Ishikawa (cell line): ENCODE results near the gene MEDAG.

Source experiments
- CEBPB ChIP-seq: IDR thresholded peaks from 2 replicates; pipeline ENCODE4 v1.6.1; 2012
- CREB1 ChIP-seq: IDR thresholded peaks from 2 replicates; pipeline ENCODE4 v1.6.1; 2012; ENCODE audit warnings: low read depth
- EGR1 ChIP-seq: IDR thresholded peaks from 2 replicates; pipeline ENCODE4 v1.6.1; 2012
- EP300 ChIP-seq: IDR thresholded peaks from 2 replicates; pipeline ENCODE4 v1.6.1; 2012; ENCODE audit warnings: borderline replicate concordance
- FOXM1 ChIP-seq: IDR thresholded peaks from 2 replicates; pipeline ENCODE4 v1.6.1; 2012; ENCODE audit warnings: low read depth, borderline replicate concordance
- NFIC ChIP-seq: IDR thresholded peaks from 2 replicates; pipeline ENCODE4 v1.6.1; 2012
- RAD21 ChIP-seq: IDR thresholded peaks from 2 replicates; pipeline ENCODE4 v1.6.1; 2012; ENCODE audit warnings: low read depth
- REST ChIP-seq: IDR thresholded peaks from 2 replicates; pipeline ENCODE4 v1.6.1; 2012; ENCODE audit warnings: low read depth, mild to moderate bottlenecking
- TAF1 ChIP-seq: IDR thresholded peaks from 2 replicates; pipeline ENCODE4 v1.6.1; 2012; ENCODE audit warnings: low read depth, mild to moderate bottlenecking
- TEAD4 ChIP-seq: IDR thresholded peaks from 2 replicates; pipeline ENCODE4 v1.6.1; 2012
- YY1 ChIP-seq: IDR thresholded peaks from 2 replicates; pipeline ENCODE4 v1.6.1; 2012; ENCODE audit warnings: low read depth
- ZBTB7A ChIP-seq: IDR thresholded peaks from 2 replicates; pipeline ENCODE4 v1.6.1; 2012; ENCODE audit warnings: low read depth
- TF ChIP-seq, protein P1 (sequence below): IDR thresholded peaks from 2 replicates; pipeline ENCODE4 v1.6.1; 2012
- TF ChIP-seq, protein P2 (sequence below): IDR thresholded peaks from 2 replicates; pipeline ENCODE4 v1.6.1; 2012

- TF ChIP-seq RAD21 (no peak), NFIC (no peak), CREB1 (no peak), EP300 (no peak), TAF1 (no peak), ZBTB7A (no peak), FOXM1 (no peak), CEBPB (no peak), REST (no peak), TEAD4 (no peak), YY1 (no peak), EGR1 (no peak)
- TF ChIP-seq, protein P1, sequence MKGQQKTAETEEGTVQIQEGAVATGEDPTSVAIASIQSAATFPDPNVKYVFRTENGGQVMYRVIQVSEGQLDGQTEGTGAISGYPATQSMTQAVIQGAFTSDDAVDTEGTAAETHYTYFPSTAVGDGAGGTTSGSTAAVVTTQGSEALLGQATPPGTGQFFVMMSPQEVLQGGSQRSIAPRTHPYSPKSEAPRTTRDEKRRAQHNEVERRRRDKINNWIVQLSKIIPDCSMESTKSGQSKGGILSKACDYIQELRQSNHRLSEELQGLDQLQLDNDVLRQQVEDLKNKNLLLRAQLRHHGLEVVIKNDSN = no peak
- TF ChIP-seq, protein P2, sequence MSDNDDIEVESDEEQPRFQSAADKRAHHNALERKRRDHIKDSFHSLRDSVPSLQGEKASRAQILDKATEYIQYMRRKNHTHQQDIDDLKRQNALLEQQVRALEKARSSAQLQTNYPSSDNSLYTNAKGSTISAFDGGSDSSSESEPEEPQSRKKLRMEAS = no peak
These were observed 28.7 kb upstream of the MEDAG start for GRCh38 chr13:30877335-30877734.
